ENCODE data around the gene SORCS3. TPM values are rescaled to one million over a fixed set of nuclear protein-coding genes. Genes with fewer than 3 reads are reported as not detected.

The SORCS3 gene
- total RNA-seq, 4 donors from 2014 or later = not detected

- H3K4me1 ChIP-seq = no peaks in the 10 kb centered on the region
- H3K36me3 ChIP-seq = no peaks in the 10 kb centered on the region
- no peaks in the 10 kb centered on the region for H3K9me3 ChIP-seq
- ATAC-seq (no peak), DNase-seq (no peak)
- H3K4me3 ChIP-seq = no peak overlapping the region
- intact Hi-C loops (cut with DNase I; ENCODE audit: low total_unique reads) (no loop called here), in situ Hi-C loops (cut with MboI; ENCODE audit: low sequenced_read_pairs in 4 of 4) (no loop called here)
- H3K27me3 ChIP-seq = no peaks in the 10 kb centered on the region
- no peak overlapping the region for H3K27ac ChIP-seq
- TF ChIP-seq POLR2A (IDR thresholded peaks at IDR 0.05) = no peak
- no peak for TF ChIP-seq CTCF (IDR thresholded peaks at IDR 0.05 in 4 of 5, conservative IDR thresholded peaks at IDR 0.05 in 1 of 5)
Observed at GRCh38 chr10:105025092-105025491, 384.0 kb downstream of the SORCS3 start.

- in situ Hi-C loops (cut with MboI; ENCODE audit: low sequenced_read_pairs in 4 of 4) = no loop called here
- Histone ChIP-seq H3K27ac (no peak overlapping the region), H3K4me3 (no peak overlapping the region), H3K27me3 (no peaks in the 10 kb centered on the region), H3K9me3 (no peaks in the 10 kb centered on the region), H3K36me3 (no peaks in the 10 kb centered on the region), H3K4me1 (no peaks in the 10 kb centered on the region)
- intact Hi-C loops (cut with DNase I; ENCODE audit: low total_unique reads) = no loop called here
- no peak for DNase-seq
- no peak for TF ChIP-seq CTCF (IDR thresholded peaks at IDR 0.05 in 4 of 5, conservative IDR thresholded peaks at IDR 0.05 in 1 of 5)
- no peak for TF ChIP-seq POLR2A (IDR thresholded peaks at IDR 0.05)
- ATAC-seq = no peak
Observed at GRCh38 chr10:105026566-105026965, 385.5 kb downstream of the SORCS3 start.

- in situ Hi-C loops (cut with MboI; ENCODE audit: low sequenced_read_pairs in 4 of 4) = no loop called here
- TF ChIP-seq CTCF (IDR thresholded peaks at IDR 0.05 in 4 of 5, conservative IDR thresholded peaks at IDR 0.05 in 1 of 5) (no peak), POLR2A (IDR thresholded peaks at IDR 0.05) (no peak)
- H3K27ac ChIP-seq = no peak overlapping the region
- no peaks in the 10 kb centered on the region for H3K4me1 ChIP-seq
- intact Hi-C loops (cut with DNase I; ENCODE audit: low total_unique reads) = no loop called here
- no peaks in the 10 kb centered on the region for H3K27me3 ChIP-seq
- no peaks in the 10 kb centered on the region for H3K9me3 ChIP-seq
- DNase-seq (no peak), ATAC-seq (no peak)
- no peaks in the 10 kb centered on the region for H3K36me3 ChIP-seq
- H3K4me3 ChIP-seq = no peak overlapping the region
Observed at GRCh38 chr10:105029286-105029685, 388.2 kb downstream of the SORCS3 start.

GRCh38 chr10:105037022-105037421 is 395.9 kb downstream of the SORCS3 start:
- intact Hi-C loops (cut with DNase I; ENCODE audit: low total_unique reads) = no loop called here
- TF ChIP-seq CTCF (IDR thresholded peaks at IDR 0.05 in 4 of 5, conservative IDR thresholded peaks at IDR 0.05 in 1 of 5) (no peak), POLR2A (IDR thresholded peaks at IDR 0.05) (no peak)
- no peaks in the 10 kb centered on the region for H3K36me3 ChIP-seq
- no peak overlapping the region for H3K4me3 ChIP-seq
- no peak for DNase-seq
- H3K9me3 ChIP-seq = no peaks in the 10 kb centered on the region
- H3K27me3 ChIP-seq = no peaks in the 10 kb centered on the region
- no peak overlapping the region for H3K27ac ChIP-seq
- no peak for ATAC-seq
- no peaks in the 10 kb centered on the region for H3K4me1 ChIP-seq
- in situ Hi-C loops (cut with MboI; ENCODE audit: low sequenced_read_pairs in 4 of 4) = no loop called here

GRCh38 chr10:105041956-105042355 is 400.9 kb downstream of the SORCS3 start:
- no peaks in the 10 kb centered on the region for H3K27me3 ChIP-seq
- TF ChIP-seq CTCF (IDR thresholded peaks at IDR 0.05 in 4 of 5, conservative IDR thresholded peaks at IDR 0.05 in 1 of 5) (no peak), POLR2A (IDR thresholded peaks at IDR 0.05) (no peak)
- no peaks in the 10 kb centered on the region for H3K9me3 ChIP-seq
- no peak for DNase-seq
- H3K4me3 ChIP-seq = no peak overlapping the region
- intact Hi-C loops (cut with DNase I; ENCODE audit: low total_unique reads) (no loop called here), in situ Hi-C loops (cut with MboI; ENCODE audit: low sequenced_read_pairs in 4 of 4) (no loop called here)
- H3K36me3 ChIP-seq = no peaks in the 10 kb centered on the region
- no peak for ATAC-seq
- H3K4me1 ChIP-seq = no peaks in the 10 kb centered on the region
- H3K27ac ChIP-seq = no peak overlapping the region
